ENCODE measurements around the gene USP16. TPM values are rescaled to one million over a fixed set of nuclear protein-coding genes. Genes with fewer than 3 reads are reported as not detected.

Gene USP16
- total and polyA plus RNA-seq, 2 of the 13 experiments (the other 11 are each of a cell fraction or from before 2014, with no cell fraction given) = 16.5 to 46.9 TPM

GRCh38 chr21:29024474-29025327 lies at the start of gene USP16 (continued):
- TF ChIP-seq ATM (IDR thresholded peaks at IDR 0.05; ENCODE audit: borderline replicate concordance) (no peak), CERS6 (CRISPR knock-in tag; IDR thresholded peaks at IDR 0.05) (no peak; the same call in 1 of the 2 replicates), KLF15 (CRISPR knock-in tag; IDR thresholded peaks at IDR 0.05; ENCODE audit: borderline replicate concordance) (no peak; the same call in 1 of the 2 replicates), ZXDC (CRISPR knock-in tag; IDR thresholded peaks at IDR 0.05) (peak; percentile 46; the same call in 1 of the 2 replicates), HDAC2 (CRISPR knock-in tag; IDR thresholded peaks at IDR 0.05) (peak; percentile 49; the same call in 1 of the 2 replicates), ATF1 (CRISPR knock-in tag; IDR thresholded peaks at IDR 0.05) (peak; percentile 96), ZNF549 (CRISPR knock-in tag; IDR thresholded peaks at IDR 0.05) (no peak), JARID2 (CRISPR knock-in tag; IDR thresholded peaks at IDR 0.05; ENCODE audit: insufficient replicate concordance) (no peak), CHD2 (IDR thresholded peaks at IDR 0.05; ENCODE audit: low read depth, low read length) (peak; percentile 38; the same call in 1 of the 2 replicates), RFX5 (IDR thresholded peaks at IDR 0.05; ENCODE audit: low read depth, low read length) (no peak), PLRG1 (conservative IDR thresholded peaks at IDR 0.05) (no peak), ZBTB4 (CRISPR knock-in tag; IDR thresholded peaks at IDR 0.05; ENCODE audit: borderline replicate concordance) (no peak), ZNF792 (CRISPR knock-in tag; IDR thresholded peaks at IDR 0.05) (0 out of 2 replicates have a peak, but pooled peaks have one; percentile 23), KLF9 (CRISPR knock-in tag; IDR thresholded peaks at IDR 0.05; ENCODE audit: low read depth) (0 out of 2 replicates have a peak, but pooled peaks have one; percentile 57), JUNB (CRISPR knock-in tag; IDR thresholded peaks at IDR 0.05; ENCODE audit: borderline replicate concordance) (no peak), ZNF580 (CRISPR knock-in tag; IDR thresholded peaks at IDR 0.05; ENCODE audit: borderline replicate concordance, low read depth) (no peak), SNAPC2 (CRISPR knock-in tag; IDR thresholded peaks at IDR 0.05) (peak; percentile 68; the same call in 1 of the 2 replicates), ZMYM3 (CRISPR knock-in tag; IDR thresholded peaks at IDR 0.05) (no peak), ZNF329 (CRISPR knock-in tag; IDR thresholded peaks at IDR 0.05; ENCODE audit: low read depth) (no peak), NFE2 (CRISPR knock-in tag; IDR thresholded peaks at IDR 0.05) (no peak), TAF1 (CRISPR knock-in tag; IDR thresholded peaks at IDR 0.05) (peak; percentile 65), ZNF354B (CRISPR knock-in tag; IDR thresholded peaks at IDR 0.05) (no peak), ZFP36L2 (CRISPR knock-in tag; IDR thresholded peaks at IDR 0.05) (no peak)

Measured in HepG2 (cell line).